DMS53 (cell line): Measurements from ENCODE around the gene GLIPR1L2.
"Not testable (repeated sequence)": the region's sequence is repeated elsewhere in the genome, so short reads cannot be mapped to it uniquely, and the experiment has no call there.

ENCODE experiments used
- DNase-seq: peaks from one replicate; lab custom pipeline; 2025; lab: John Stamatoyannopoulos, UW

Gene GLIPR1L2

GRCh38 chr12:75390899-75391538, at the start of gene GLIPR1L2:
TSS of gene GLIPR1L2 (plus strand) at chr12:75391089. CDS start at chr12:75391117, 28 bp downstream.
- DNase-seq: peak; percentile 100

- no peak for DNase-seq
Measured at GRCh38 chr12:75341873-75342272, 49.0 kb upstream of the GLIPR1L2 start.

GRCh38 chr12:75345531-75345930, 45.4 kb upstream of the GLIPR1L2 start:
- peak; percentile 66 for DNase-seq

- DNase-seq: not testable (repeated sequence)
Measured at GRCh38 chr12:75346215-75346614, 44.7 kb upstream of the GLIPR1L2 start.

GRCh38 chr12:75349946-75350345, 40.9 kb upstream of the GLIPR1L2 start:
- no peak for DNase-seq

- DNase-seq: no peak
Measured at GRCh38 chr12:75350413-75350812, 40.5 kb upstream of the GLIPR1L2 start.

GRCh38 chr12:75354011-75354410, 36.9 kb upstream of the GLIPR1L2 start:
- no peak for DNase-seq

- DNase-seq: no peak
Measured at GRCh38 chr12:75360920-75361319, 30.0 kb upstream of the GLIPR1L2 start.

- DNase-seq: no peak
Measured at GRCh38 chr12:75361408-75361807, 29.5 kb upstream of the GLIPR1L2 start.

GRCh38 chr12:75364919-75365318, 26.0 kb upstream of the GLIPR1L2 start:
- peak; percentile 26 for DNase-seq

GRCh38 chr12:75366629-75367028, 24.3 kb upstream of the GLIPR1L2 start:
- DNase-seq: no peak

- no peak for DNase-seq
Measured at GRCh38 chr12:75374971-75375370, 15.9 kb upstream of the GLIPR1L2 start.

- DNase-seq: no peak
Measured at GRCh38 chr12:75378354-75378753, 12.5 kb upstream of the GLIPR1L2 start.

GRCh38 chr12:75389061-75389460, 1.8 kb upstream of the GLIPR1L2 start:
- DNase-seq: peak; percentile 59

GRCh38 chr12:75389706-75390105, 1.2 kb upstream of the GLIPR1L2 start:
- peak; percentile 32 for DNase-seq

- no peak for DNase-seq
Measured at GRCh38 chr12:75390156-75390898, 562 bp upstream of the GLIPR1L2 start.

GRCh38 chr12:75404231-75404630, 13.3 kb downstream of the GLIPR1L2 start:
- no peak for DNase-seq

- DNase-seq: no peak
Measured at GRCh38 chr12:75407683-75408082, 16.8 kb downstream of the GLIPR1L2 start.

- DNase-seq: no peak
Measured at GRCh38 chr12:75409830-75410229, 18.9 kb downstream of the GLIPR1L2 start.

GRCh38 chr12:75414671-75415070, 23.8 kb downstream of the GLIPR1L2 start:
- DNase-seq: no peak

- no peak for DNase-seq
Measured at GRCh38 chr12:75419841-75420240, 29.0 kb downstream of the GLIPR1L2 start.

- DNase-seq: no peak
Measured at GRCh38 chr12:75427491-75427890, 36.6 kb downstream of the GLIPR1L2 start.

GRCh38 chr12:75428767-75429166, 37.9 kb downstream of the GLIPR1L2 start:
- no peak for DNase-seq

GRCh38 chr12:75432924-75433323, 42.0 kb downstream of the GLIPR1L2 start:
- DNase-seq: no peak
